HG02759 (cell line): ENCODE results near the gene L1CAM.

ENCODE experiments used
- ATAC-seq: cut with Tn5 transposase; IDR thresholded peaks from one replicate; pipeline ENCODE4 v1.9.1; 2021; ENCODE audit warnings: mild to moderate bottlenecking, moderate library complexity; ENCODE audit not compliant: unreplicated experiment

Gene L1CAM

GRCh38 chrX:153866302-153867019 lies 19.5 kb downstream of the L1CAM start:
- no peak for ATAC-seq

DNA sequence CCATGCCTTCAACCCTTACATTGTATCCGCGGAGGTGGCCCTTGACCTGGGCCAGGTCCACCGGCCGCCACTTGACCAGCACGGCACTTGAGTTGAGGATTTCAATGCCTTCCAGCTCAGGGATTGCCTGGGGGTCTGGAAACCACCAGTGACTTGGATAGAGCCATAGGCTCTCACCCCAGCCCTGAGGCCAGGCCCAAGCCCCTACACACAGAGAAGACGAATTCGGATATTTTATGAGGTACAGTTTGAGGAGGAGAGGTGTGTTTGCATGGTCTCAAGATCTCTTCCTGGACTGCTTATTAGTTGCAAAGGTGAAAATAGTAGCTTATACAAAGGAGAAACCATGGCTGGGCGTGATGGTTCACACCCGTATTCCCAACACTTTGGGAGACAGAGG lies 20.3 kb downstream of the L1CAM start:
- ATAC-seq, result no peak

- no peak for ATAC-seq
Observed at GRCh38 chrX:153865321-153865580, 20.7 kb downstream of the L1CAM start.

GRCh38 chrX:153864561-153865320 lies 21.2 kb downstream of the L1CAM start:
- no peak for ATAC-seq

DNA sequence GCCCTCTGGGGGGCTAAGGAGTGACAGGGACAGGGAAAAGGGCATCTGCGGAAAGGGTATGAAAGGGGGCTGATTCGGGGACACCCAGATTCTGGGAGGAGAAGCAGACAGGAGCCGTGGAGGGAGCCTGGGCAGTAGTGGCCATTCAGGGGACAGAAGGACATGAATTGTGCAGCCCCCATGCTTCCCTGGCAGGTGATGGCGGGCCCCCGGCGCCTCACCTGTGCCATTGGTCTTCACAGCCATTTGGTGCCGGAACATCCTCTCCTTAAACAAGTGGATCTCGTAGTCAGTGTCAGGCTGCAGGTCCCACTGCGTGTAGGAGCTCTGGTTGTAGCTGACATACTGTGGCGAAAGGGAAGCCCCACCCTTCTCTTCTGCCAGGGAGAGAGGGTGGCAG lies 21.9 kb downstream of the L1CAM start:
- ATAC-seq, result no peak

DNA sequence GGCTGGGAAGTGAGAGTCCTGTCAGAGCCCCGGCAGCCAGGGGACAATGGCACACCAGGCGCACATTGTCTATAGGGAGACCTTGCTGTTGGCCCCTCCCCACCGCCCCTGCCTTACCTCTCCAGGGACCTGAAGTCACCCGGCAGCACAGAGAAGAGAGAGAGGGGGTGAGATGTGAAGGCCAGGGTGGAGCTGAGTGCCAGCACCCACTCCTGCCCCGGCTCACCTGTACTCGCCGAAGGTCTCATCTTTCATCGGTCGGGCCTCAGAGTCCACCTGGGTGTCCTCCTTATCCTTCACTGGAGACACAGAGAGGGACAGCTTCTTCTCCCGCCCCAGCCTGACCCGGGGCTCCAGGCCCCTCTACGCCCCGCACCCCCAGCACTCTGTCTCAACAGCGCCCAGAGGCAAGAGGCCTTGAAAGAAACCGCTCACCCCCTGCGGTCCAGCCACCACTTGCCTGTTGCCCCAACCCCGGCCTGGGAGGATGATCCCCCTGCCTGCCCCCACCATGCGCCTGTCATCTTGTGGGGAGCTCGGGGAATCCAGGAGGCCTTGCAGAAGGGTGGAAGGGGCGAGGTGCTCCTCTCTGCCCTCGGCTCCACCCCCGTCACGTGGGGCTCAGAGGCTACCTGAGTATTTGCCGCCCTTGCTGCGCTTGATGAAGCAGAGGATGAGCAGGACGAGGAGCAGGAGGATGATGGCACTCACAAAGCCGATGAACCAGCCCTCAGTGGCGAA lies 22.6 kb downstream of the L1CAM start:
- ATAC-seq, result no peak

- ATAC-seq, result no peak
Observed at GRCh38 chrX:153862369-153863250, 23.4 kb downstream of the L1CAM start.

GRCh38 chrX:153861733-153862310 lies 24.2 kb downstream of the L1CAM start:
- no peak for ATAC-seq

DNA sequence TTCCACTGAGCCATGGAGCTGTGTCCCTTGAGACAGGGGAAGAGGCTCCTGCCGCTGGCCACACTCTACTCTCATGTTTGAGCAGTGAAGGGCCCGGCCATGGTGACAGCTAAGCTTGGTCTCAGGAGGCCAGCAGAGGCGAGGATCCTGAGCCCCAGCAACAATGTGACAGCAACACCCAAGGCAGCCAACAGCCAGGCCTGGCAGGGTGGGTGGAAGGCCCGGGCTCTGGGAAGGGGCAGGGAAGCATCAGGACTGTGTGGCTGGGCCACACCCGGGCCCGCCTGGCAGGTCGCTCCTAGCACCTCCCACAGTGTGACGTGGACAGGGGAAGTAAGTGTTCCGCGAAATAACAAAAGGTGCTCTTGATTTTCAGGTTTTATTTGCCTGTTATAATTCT lies 24.8 kb downstream of the L1CAM start:
- no peak for ATAC-seq

GRCh38 chrX:153857348-153857903 lies 28.5 kb downstream of the L1CAM start:
- no peak for ATAC-seq

GRCh38 chrX:153854702-153855101 lies 31.3 kb downstream of the L1CAM start:
- no peak for ATAC-seq

- no peak for ATAC-seq
Observed at GRCh38 chrX:153853902-153854267, 32.1 kb downstream of the L1CAM start.

- no peak for ATAC-seq
Observed at GRCh38 chrX:153853180-153853901, 32.6 kb downstream of the L1CAM start.

GRCh38 chrX:153851981-153852380 lies 34.0 kb downstream of the L1CAM start:
- ATAC-seq, result no peak

GRCh38 chrX:153848325-153848724 lies 37.6 kb downstream of the L1CAM start:
- ATAC-seq, result no peak

GRCh38 chrX:153845842-153846241 lies 40.1 kb downstream of the L1CAM start:
- no peak for ATAC-seq

GRCh38 chrX:153845195-153845594 lies 40.8 kb downstream of the L1CAM start:
- no peak for ATAC-seq

DNA sequence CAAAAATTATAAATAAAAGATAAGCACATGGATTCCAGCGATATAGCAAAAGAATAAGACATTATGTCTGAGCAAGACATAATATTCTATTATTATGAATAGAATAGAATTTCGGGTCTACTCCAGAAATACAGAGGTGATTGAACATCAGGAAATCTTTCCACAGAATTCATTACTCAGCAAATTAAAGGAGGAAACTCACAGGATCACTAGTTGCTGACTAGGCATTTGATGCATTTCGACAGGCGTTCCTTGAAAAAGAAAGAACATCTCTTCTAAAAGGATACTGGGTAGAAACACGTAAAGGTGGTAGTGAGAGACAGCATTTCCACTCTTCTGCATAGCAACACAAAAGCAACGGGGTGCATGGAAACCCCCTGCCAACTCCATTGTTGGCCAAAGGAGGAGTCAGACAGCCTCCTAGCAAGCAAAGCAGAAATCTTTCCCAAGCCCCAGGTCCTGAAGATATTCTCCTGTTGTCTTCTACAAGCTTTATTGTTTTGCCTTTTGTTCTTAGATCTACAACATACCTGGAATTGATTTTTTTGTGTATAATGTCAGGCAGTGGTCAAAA lies 41.4 kb downstream of the L1CAM start:
- ATAC-seq, result no peak

DNA sequence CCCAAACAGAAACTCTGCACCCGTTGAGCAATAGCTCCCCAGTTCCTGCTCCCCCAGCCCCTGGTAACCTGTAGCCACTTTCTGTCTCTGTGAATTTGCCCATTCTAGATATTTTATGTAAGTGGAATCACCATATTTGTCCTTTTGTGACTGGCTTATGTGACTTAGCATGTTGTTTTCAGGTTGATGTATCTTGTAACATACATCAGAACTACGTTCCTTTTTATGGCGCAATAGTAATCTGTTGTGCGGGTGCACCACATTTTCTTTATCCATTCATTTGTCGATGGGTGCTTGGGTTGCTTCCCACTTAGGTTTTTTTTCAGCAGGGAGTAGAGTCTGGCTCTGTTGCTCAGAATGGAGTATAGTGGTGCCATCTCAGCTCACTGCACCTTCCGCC lies 49.1 kb downstream of the L1CAM start:
- no peak for ATAC-seq
